Fibroblast of mammary gland (primary cell): ENCODE results near the gene SP3.

Experiments
- DNase-seq: peaks from one replicate; pipeline ENCODE4 v3.0.0-alpha.2; 2010; ENCODE audit warnings: low read depth
- H3K4me3 ChIP-seq: 2 replicates; pipeline ENCODE4 v1.5.1; 2011; ENCODE audit warnings: low read depth, mild to moderate bottlenecking, low read length, moderate library complexity; ENCODE audit not compliant: control insufficient read depth
- TF ChIP-seq, protein P1 (sequence below): conservative IDR thresholded peaks from 2 replicates; pipeline ENCODE4 v1.5.1; 2011; ENCODE audit warnings: low read depth, low read length, inconsistent platforms; ENCODE audit not compliant: control insufficient read depth, insufficient read depth

Gene SP3

DNA sequence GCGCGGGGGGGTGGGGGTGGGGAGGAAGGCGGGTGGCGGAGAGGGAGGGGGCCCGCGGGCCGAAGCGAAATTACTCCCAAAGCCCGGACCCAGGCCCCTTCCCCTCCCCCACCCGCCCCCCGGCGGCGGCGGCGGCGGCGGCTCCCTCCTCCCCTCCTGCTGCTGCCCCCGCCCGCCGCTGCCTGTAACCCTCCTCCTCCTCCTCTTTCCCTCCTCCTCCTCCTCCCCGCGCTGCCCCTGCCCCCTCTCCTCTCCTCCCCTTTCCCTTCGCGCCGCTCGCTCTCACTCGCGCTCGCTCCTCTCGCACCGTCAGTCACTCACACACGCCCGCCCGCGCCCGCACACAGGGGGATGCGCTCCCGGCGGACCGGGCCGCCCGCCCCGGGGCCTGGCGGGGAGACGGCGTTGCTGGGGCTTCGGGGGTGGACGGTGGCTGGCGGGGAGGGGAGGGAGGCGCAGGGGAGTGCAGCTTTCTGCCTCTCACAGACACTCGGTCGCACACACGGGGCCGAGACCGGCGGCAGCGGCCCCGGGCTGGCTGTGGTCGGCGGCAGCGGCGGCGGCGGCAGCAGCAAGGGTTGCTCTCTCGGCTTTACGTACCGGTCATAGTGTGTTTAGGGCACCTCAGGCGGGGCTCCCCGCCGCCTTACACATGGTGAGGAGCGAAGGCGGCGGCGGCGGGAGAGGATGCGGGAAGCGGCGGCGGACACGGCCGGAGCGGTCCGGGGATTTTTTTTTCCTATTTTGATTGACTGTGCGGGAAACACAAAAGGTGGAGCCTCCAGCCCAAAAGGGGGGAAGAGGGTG lies 405 bp downstream of the SP3 start:
- TF ChIP-seq, protein P1, sequence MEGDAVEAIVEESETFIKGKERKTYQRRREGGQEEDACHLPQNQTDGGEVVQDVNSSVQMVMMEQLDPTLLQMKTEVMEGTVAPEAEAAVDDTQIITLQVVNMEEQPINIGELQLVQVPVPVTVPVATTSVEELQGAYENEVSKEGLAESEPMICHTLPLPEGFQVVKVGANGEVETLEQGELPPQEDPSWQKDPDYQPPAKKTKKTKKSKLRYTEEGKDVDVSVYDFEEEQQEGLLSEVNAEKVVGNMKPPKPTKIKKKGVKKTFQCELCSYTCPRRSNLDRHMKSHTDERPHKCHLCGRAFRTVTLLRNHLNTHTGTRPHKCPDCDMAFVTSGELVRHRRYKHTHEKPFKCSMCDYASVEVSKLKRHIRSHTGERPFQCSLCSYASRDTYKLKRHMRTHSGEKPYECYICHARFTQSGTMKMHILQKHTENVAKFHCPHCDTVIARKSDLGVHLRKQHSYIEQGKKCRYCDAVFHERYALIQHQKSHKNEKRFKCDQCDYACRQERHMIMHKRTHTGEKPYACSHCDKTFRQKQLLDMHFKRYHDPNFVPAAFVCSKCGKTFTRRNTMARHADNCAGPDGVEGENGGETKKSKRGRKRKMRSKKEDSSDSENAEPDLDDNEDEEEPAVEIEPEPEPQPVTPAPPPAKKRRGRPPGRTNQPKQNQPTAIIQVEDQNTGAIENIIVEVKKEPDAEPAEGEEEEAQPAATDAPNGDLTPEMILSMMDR, result no peak
- DNase-seq, result peak; percentile 82
- H3K4me3 ChIP-seq, result peak overlapping the region; percentile 73

GRCh38 chr2:173963817-173964564 lies 1.2 kb downstream of the SP3 start:
- peak overlapping the region; percentile 88 for H3K4me3 ChIP-seq
- TF ChIP-seq, protein P1, result no peak
- peak; percentile 82 for DNase-seq

- peak overlapping the region; percentile 88 for H3K4me3 ChIP-seq
- peak; percentile 76 for DNase-seq
- TF ChIP-seq, protein P1, result peak; percentile 33
Measured at GRCh38 chr2:173963323-173963816, 1.8 kb downstream of the SP3 start.

DNA sequence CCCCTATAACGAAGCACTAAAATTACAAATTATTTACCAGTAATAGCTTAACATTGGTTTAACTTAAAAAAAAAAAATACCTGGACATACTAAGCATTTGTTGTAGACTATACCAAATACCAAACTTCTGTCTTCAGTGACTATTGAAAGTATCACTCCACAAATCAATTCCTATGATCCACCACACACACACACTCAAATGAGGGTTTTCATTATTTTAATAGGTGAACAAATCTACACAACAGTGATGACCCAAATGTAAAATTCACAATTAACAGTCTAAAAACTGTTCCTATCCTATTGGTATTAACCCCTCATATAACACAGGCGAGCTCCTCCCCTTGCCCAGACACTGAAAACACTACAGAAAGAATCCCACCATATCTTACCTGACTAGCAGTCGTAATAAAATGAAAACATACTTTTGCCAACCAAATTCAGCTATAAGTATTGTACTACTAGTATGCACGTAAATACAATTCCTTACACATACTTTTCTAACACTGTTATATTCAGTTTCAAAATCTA lies 2.5 kb downstream of the SP3 start:
- peak overlapping the region; percentile 88 for H3K4me3 ChIP-seq
- DNase-seq, result no peak
- TF ChIP-seq, protein P1, result no peak

- TF ChIP-seq, protein P1, result no peak
- no peak for DNase-seq
- H3K4me3 ChIP-seq, result peak overlapping the region; percentile 88
Measured at GRCh38 chr2:173962031-173962430, 3.1 kb downstream of the SP3 start.

DNA sequence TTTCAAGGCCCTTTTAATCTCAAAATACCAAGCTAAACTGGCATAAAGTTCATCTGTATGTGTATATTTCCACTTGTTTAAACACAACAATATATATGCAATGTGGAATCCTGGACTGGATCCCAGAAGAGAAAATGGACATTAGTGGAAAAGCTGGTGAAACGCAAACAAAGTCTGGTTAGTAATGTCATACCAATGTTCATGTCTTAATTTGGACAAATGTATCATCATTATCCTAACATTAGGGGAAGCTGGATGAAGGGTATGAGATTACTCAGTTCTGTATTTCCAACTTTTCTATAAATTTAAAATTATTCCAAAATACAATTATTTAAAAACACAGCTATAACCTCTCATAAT lies 3.8 kb downstream of the SP3 start:
- H3K4me3 ChIP-seq, result no peak overlapping the region
- DNase-seq, result no peak
- TF ChIP-seq, protein P1, result no peak
